NCI-H226 (cell line): Measurements from ENCODE around the gene NTM.

Experiments used
- DNase-seq: peaks from one replicate; pipeline ENCODE4 v3.0.0-alpha.2; 2015

NTM gene

GRCh38 chr11:131850507-131850906 lies 480.1 kb downstream of the NTM start:
- DNase-seq = no peak

GRCh38 chr11:131851964-131852755 lies 481.7 kb downstream of the NTM start:
- no peak for DNase-seq

DNA sequence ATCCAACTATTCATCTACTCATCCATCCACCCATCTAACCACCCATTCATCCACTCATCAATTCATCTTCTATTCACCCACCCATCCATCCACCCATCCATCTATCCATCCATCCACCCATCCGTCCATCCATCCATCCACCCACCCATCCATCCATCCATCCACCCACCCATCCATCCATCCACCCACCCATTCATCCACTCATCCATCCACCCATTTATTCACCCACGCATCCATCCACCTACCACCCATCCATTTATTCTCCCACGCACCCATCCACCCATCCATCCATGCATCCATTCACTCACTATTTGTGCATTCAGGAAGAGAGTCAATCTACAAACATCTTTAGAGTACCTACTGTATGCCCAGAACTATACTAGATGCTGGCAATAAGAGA lies 482.3 kb downstream of the NTM start:
- DNase-seq = no peak

DNA sequence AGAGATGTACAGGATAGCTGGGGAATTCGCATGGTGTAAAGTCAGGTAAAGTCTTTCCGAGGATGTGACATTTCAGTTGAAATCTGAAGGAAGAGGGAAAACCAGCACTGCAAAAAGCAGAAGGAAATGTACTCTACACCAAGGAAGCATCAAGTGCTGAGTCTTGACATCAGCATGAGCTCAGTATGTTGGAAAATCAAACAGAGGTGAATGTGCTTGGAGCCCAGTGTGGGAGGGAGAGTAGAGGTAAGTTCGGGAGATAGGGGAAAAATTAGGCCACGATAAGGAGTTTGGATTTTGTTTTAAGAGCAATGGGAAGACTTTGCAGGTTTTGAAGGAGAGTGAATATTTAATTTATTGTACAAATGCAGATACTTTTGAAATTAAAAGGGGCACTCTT lies 484.0 kb downstream of the NTM start:
- no peak for DNase-seq

- DNase-seq = no peak
Measured at GRCh38 chr11:131855320-131855719, 484.9 kb downstream of the NTM start.

DNA sequence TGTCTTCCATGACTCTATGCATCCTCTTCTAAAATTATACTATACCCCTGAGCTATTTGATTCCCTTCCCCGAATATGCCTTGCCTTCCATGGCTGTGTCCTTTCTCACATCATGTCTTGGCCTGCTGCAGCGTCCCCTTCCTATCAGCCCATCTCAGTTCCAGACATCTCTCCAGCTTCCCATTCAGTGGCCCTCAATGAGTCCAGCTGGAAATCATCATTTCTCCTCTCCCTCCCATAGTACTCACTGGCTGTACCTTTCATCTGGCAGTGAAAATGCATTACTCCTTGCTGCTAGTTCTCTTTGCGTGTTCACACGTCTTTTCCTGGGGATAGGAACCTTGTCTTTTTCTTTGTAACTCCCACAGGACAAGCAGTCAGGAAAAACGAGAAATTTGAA lies 486.8 kb downstream of the NTM start:
- no peak for DNase-seq

DNA sequence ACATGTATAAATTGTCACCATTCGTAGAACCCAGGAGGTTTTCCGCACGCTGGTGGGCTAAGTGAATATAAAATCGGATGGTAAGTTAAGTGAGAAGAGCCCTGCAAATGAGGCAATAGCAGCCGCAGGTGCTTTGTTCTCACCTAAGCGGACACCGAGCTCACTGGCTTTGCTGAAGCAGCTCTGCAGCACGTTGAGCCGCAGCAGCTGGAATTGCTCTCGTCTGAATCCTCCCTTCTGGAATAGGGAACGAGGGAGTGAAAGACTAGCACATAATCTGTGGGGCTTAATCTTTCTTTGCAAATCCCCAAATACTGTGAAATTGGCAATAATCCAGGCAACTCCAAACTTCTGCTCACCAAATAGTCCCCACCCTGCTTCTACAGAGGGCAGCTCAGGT lies 488.1 kb downstream of the NTM start:
- no peak for DNase-seq

GRCh38 chr11:131859538-131860210 lies 489.3 kb downstream of the NTM start:
- DNase-seq = no peak

- no peak for DNase-seq
Measured at GRCh38 chr11:131864228-131864627, 493.8 kb downstream of the NTM start.

DNA sequence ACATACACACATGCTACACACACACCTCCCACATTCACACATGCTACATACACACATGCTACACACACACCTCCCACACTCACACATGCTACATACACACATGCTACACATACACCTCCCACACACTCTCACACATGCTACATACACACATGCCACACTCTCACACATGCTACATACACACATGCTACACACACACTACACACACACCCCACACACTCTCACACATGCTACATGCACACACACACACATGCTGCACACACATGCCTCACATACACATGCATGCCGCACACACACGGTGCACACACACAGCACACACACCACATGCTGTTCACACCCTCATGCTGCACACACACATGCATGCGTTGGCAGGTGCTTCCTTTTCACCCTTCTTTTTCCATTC lies 495.4 kb downstream of the NTM start:
- DNase-seq = no peak

DNA sequence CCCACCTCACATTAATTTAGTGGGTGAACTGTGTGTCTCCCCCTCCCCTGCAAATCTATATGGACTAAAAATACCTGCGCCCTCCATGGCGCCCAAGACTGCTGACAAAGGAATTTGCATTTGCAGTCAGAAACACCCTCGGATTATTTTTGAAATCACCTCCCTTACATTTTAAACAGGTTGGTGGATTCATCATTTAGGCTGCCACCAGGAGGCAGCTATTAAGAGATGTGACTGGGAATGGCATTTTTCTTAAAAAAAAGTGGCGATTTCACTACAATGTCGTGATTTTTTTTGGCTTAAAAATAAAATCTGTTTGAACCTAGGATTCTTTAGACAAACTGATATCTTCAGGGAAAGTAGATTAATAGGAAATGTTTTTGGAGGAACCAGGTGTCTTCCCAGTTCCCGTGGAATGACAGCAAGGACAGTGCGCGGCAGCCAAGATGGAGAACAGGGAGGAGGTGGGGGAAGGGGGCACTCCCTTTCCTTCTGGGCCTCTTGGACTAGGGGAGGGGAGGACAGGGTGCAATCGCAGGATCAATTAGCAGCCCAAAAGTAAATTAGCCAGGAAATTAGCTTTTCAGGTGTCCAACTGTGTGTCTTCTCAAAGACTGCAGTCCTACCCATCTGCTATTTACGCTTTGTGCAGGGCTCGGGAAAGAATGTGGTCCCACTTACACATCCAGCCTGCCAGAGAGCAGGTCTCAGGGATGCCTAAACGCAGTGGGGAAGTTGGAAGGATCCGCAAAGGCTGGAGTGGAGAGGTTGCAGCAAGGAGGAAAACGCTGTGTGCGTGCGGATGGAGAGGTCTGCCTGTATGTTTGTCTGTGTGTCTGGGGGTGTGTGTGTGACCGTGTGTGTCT lies 496.4 kb downstream of the NTM start:
- DNase-seq = no peak

GRCh38 chr11:131867457-131868257 lies 497.2 kb downstream of the NTM start:
- DNase-seq = no peak

DNA sequence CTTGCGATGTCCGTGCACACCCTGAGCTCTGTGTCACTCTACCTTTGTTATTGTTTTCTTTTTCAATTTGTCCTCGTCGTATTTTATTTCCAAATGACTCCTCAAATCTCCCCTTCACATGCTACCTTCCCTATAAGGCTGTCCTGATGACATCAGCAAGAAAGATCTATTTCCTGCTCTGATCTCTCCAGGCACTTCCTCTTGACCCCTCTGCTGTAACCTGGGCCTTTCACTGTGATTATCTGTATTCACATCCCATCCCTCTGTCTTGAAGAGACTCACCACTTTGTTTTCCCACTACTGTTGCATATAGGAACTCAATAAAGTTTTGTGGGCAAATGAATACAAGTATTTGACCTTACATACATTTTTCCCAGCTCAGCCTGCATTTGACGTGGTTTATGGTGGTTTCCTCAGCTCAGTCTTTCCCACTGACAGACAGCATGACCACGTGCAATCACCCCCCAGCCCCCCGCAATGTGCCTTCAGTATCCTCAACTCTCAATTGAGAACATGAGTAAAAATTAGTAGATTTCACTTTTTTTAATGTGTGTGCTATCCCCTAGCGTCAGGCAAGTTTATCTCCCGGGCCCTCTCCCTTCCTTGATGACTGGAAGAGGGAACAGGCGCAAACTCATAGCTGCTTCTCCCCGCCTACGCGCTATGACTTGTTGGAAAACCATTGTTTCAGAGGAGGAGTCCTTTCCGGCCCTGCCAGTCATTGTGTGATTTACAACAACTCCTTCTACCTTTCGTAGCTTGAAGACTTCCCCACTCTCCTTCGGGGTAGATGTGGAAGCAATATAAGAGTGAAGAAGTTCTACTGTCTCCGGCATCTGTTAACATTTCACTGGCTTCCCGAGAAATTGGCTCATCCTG lies 498.5 kb downstream of the NTM start:
- no peak for DNase-seq

DNA sequence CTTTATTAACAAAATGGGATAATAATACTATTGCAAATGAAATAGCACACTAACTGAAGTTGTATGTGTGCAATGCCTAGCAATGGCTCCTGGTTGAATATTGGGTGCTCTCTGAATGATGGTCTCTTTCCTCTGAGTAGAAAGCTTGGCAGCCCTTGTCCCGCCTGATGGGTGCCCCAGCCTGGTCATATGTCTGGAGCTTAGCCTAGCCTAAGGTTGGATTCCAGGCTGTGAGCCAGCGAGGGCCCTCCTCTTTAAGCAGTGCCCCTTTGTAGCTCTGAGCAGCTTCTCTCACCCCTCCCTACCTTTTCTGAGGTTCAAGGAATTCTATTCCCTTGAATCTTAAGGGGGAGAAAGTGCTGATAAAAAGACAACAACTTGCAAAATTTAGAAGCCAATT lies 499.9 kb downstream of the NTM start:
- DNase-seq = no peak

DNA sequence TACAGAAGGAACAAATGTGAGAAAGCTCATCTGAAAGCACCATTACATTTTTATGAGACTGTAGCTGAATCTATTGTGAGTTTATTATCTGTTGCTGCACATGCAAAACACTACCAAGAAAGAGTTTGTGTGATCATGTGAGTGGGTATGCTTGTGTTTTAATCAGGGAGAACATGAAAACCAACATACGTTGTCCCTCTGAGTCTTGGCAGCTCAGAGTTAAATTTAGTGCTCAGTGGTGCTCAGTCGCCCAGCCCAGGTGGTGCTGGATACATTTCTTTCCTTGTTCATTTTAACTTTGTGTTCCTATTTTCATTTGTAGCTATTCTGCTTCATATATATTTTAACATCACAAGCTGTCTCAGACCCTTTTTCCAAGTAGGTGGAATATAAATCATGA lies 500.6 kb downstream of the NTM start:
- no peak for DNase-seq

- DNase-seq = no peak
Measured at GRCh38 chr11:131874070-131874469, 503.7 kb downstream of the NTM start.

GRCh38 chr11:131875611-131876010 lies 505.2 kb downstream of the NTM start:
- no peak for DNase-seq

DNA sequence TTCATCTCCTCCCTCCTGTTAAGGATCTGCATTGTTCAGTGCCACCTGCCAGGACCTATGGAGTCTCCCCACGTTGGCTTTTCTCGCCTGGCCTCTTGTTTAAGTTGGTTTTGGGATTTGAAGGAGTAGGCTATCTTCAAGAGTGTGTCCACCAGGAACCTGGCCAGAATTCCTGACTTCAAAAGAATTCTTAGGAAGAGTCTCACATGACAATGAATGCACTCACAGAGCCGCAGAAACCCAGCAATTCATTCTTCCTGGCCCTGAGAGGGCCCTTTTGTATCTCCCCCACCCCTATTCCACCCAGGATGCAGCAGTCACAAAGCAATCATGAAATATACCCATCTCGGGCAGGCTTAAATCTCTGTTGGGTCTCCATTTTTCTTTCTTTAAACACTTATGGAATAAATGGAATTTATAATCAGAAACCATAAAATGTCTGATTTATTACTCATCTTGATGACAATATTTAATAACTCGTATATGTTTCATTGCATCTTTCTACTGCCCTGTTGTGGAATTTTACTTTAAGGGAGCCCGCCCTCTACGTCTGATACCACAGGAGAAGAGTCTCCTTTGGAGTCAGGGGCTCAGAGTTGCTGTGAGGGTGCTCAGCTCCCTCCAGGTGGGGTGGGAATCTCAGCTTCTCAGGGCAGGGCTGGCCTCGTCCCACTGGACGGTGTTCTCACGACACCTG lies 507.0 kb downstream of the NTM start:
- no peak for DNase-seq

- no peak for DNase-seq
Measured at GRCh38 chr11:131880316-131880715, 509.9 kb downstream of the NTM start.

GRCh38 chr11:131880976-131881375 lies 510.6 kb downstream of the NTM start:
- DNase-seq = no peak

- DNase-seq = no peak
Measured at GRCh38 chr11:131883332-131883731, 512.9 kb downstream of the NTM start.
